GM12878 (cell line): ENCODE results near the gene TRIM37. TPM values are rescaled to one million over a fixed set of nuclear protein-coding genes. Genes with fewer than 3 reads are reported as not detected.

ENCODE experiments used
- ATF2 ChIP-seq: IDR thresholded peaks from 2 replicates; pipeline ENCODE4 v1.6.1; 2012; ENCODE audit warnings: low read length, inconsistent platforms
- ATF7 ChIP-seq: fragments of 450-650 bp; IDR thresholded peaks from 2 replicates; pipeline ENCODE4 v1.6.1; 2016; ENCODE audit warnings: low read depth, mild to moderate bottlenecking
- BACH1 ChIP-seq: fragments of 450-650 bp; IDR thresholded peaks from 2 replicates; pipeline ENCODE4 v1.6.1; 2017; ENCODE audit warnings: mild to moderate bottlenecking, borderline replicate concordance
- CBFB ChIP-seq: IDR thresholded peaks from 2 replicates; pipeline ENCODE4 v1.6.1; 2016; ENCODE audit warnings: antibody characterized with exemption, low read depth
- EED ChIP-seq: sonication (generic); IDR thresholded peaks from 2 replicates; pipeline ENCODE4 v1.6.1; 2016; ENCODE audit warnings: antibody characterized with exemption, low read depth
- FOXK2 ChIP-seq: fragments of 450-650 bp; IDR thresholded peaks from 2 replicates; pipeline ENCODE4 v1.6.1; 2017; ENCODE audit warnings: mild to moderate bottlenecking, moderate library complexity
- FOXM1 ChIP-seq: IDR thresholded peaks from 2 replicates; pipeline ENCODE4 v1.6.1; 2012; ENCODE audit warnings: low read depth, mild to moderate bottlenecking, inconsistent platforms, low read length, moderate library complexity
- RBBP5 ChIP-seq: fragments of 200-600 bp; sonication (generic); conservative IDR thresholded peaks from 2 replicates; pipeline ENCODE4 v1.6.1; 2016
- RCOR1 ChIP-seq: conservative IDR thresholded peaks from 2 replicates; pipeline ENCODE4 v1.6.1; 2012; ENCODE audit warnings: low read depth, low read length, improper control_type of control experiment
- SIN3A ChIP-seq: IDR thresholded peaks from 2 replicates; pipeline ENCODE4 v1.6.1; 2012; ENCODE audit warnings: low read depth, low read length, improper control_type of control experiment
- SKIL ChIP-seq: fragments of 450-650 bp; IDR thresholded peaks from 2 replicates; pipeline ENCODE4 v1.6.1; 2017; ENCODE audit warnings: mild to moderate bottlenecking, low read depth, inconsistent platforms; ENCODE audit not compliant: poor library complexity, severe bottlenecking
- SREBF1 ChIP-seq: IDR thresholded peaks from 2 replicates; pipeline ENCODE4 v1.6.1; 2012; ENCODE audit warnings: mild to moderate bottlenecking, low read length
- TCF7 ChIP-seq: IDR thresholded peaks from 2 replicates; pipeline ENCODE4 v1.6.1; 2014; ENCODE audit warnings: antibody characterized with exemption, borderline replicate concordance
- ZBTB40 ChIP-seq: fragments of 450-650 bp; IDR thresholded peaks from 2 replicates; pipeline ENCODE4 v1.6.1; 2016; ENCODE audit warnings: mild to moderate bottlenecking, moderate library complexity, borderline replicate concordance
- ZZZ3 ChIP-seq: IDR thresholded peaks from 2 replicates; pipeline ENCODE4 v1.6.1; 2011; ENCODE audit warnings: low read depth; ENCODE audit not compliant: control insufficient read depth, insufficient read length
- polyA plus RNA-seq, 11 experiments: library from polyadenylated mRNA; depleted of rRNA in 4 of 11; unstranded in 6 of 11; stranded (reverse) in 5 of 11; fragments of >200 nt; fragmentation: Nextera tagmentation in 4 of 11; fragmentation: Illumina TruSeq in 1 of 11; extraction: Ambion mirVana in 4 of 11; extraction: Trizol in 1 of 11; gene quantifications; 1 replicate in 1 of 11; 2 replicates in 10 of 11; pipeline versions ENCODE4 v1.2.1 to v1.2.3, GENCODE V29; 2011 to 2016; ENCODE audit warnings: inconsistent platforms in 2 of 11, missing spikeins in 2 of 11, low read depth in 1 of 11
- total RNA-seq, 4 experiments: library from RNA; depleted of rRNA in 3 of 4; stranded (reverse); fragments of >200 nt in 3 of 4; fragmentation: Illumina TruSeq in 1 of 4; extraction: Trizol in 1 of 4; gene quantifications; 2 replicates each; pipeline versions ENCODE4 v1.2.1 to v1.2.3, GENCODE V29; 2013 to 2021
- TF ChIP-seq, protein P1 (sequence below): fragments of 450-650 bp; IDR thresholded peaks from 2 replicates; pipeline ENCODE4 v1.6.1; 2017; ENCODE audit warnings: mild to moderate bottlenecking, moderate library complexity
- TF ChIP-seq, protein P2 (sequence below): IDR thresholded peaks from 2 replicates; pipeline ENCODE4 v1.6.1; 2011; ENCODE audit warnings: borderline replicate concordance, low read depth, mild to moderate bottlenecking, moderate library complexity, low read length; ENCODE audit not compliant: insufficient read depth, poor library complexity, severe bottlenecking

Gene TRIM37
- total and polyA plus RNA-seq, 10 of the 15 experiments (the other 5 are each of a cell fraction or from before 2014, with no cell fraction given) = 4.8 to 20.6 (median 18.1) TPM

DNA sequence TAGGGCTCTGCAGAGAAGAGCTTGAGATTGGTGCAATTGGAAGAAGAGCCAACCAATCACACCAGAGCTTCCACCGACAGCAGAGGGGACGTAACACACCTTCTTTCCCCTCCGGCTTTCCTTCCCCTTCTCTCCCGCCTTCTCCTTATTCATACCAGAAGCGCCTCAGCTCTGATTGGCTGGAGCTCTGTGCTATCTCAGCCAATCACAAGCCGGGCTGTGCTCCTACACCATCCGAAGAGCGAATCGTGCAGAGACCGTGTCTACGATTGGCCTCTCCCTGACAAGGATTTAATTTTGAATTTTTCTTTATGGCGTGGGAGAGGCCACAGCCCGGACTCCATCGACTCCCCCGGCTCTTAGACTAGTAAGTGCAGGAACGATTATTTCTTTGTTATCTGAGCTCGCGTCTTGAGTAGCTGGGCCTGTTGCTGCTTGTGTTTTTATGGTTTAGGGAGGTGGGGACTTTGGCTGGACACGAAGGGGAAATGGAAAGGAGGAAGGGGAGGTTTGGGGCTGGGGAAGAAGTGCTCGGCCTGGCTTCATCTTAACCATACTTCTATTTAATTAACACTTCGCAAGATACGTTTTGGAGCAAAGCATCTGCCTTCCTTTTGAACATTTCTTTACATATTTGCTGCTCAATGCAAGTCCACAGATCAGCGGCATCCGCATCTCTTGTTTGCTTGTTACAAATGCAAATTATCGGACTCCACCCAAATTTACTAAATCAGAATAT, 48.9 kb upstream of the TRIM37 start, which contains the start of gene PRR11 (continued):
- TF ChIP-seq, protein P1, sequence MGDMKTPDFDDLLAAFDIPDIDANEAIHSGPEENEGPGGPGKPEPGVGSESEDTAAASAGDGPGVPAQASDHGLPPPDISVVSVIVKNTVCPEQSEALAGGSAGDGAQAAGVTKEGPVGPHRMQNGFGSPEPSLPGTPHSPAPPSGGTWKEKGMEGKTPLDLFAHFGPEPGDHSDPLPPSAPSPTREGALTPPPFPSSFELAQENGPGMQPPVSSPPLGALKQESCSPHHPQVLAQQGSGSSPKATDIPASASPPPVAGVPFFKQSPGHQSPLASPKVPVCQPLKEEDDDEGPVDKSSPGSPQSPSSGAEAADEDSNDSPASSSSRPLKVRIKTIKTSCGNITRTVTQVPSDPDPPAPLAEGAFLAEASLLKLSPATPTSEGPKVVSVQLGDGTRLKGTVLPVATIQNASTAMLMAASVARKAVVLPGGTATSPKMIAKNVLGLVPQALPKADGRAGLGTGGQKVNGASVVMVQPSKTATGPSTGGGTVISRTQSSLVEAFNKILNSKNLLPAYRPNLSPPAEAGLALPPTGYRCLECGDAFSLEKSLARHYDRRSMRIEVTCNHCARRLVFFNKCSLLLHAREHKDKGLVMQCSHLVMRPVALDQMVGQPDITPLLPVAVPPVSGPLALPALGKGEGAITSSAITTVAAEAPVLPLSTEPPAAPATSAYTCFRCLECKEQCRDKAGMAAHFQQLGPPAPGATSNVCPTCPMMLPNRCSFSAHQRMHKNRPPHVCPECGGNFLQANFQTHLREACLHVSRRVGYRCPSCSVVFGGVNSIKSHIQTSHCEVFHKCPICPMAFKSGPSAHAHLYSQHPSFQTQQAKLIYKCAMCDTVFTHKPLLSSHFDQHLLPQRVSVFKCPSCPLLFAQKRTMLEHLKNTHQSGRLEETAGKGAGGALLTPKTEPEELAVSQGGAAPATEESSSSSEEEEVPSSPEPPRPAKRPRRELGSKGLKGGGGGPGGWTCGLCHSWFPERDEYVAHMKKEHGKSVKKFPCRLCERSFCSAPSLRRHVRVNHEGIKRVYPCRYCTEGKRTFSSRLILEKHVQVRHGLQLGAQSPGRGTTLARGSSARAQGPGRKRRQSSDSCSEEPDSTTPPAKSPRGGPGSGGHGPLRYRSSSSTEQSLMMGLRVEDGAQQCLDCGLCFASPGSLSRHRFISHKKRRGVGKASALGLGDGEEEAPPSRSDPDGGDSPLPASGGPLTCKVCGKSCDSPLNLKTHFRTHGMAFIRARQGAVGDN = no peak
- TF ChIP-seq EED (no peak), SKIL (no peak), BACH1 (no peak), ATF7 (no peak), ATF2 (no peak), SIN3A (peak; percentile 99), FOXK2 (no peak), SREBF1 (no peak), TCF7 (no peak), FOXM1 (no peak; the same call in 1 of the 2 replicates), CBFB (no peak), RCOR1 (no peak), ZZZ3 (no peak), RBBP5 (no peak), ZBTB40 (peak; percentile 60; the same call in 1 of the 2 replicates)
- TF ChIP-seq, protein P2, sequence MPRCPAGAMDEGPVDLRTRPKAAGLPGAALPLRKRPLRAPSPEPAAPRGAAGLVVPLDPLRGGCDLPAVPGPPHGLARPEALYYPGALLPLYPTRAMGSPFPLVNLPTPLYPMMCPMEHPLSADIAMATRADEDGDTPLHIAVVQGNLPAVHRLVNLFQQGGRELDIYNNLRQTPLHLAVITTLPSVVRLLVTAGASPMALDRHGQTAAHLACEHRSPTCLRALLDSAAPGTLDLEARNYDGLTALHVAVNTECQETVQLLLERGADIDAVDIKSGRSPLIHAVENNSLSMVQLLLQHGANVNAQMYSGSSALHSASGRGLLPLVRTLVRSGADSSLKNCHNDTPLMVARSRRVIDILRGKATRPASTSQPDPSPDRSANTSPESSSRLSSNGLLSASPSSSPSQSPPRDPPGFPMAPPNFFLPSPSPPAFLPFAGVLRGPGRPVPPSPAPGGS = no peak
